BJ (cell line): ENCODE data around the gene SMC5. TPM values are rescaled to one million over a fixed set of nuclear protein-coding genes. Genes with fewer than 3 reads are reported as not detected.

Experiments
- CTCF ChIA-PET: fragments of 350-600 bp; formaldehyde crosslinking; extraction: SDS; loops from one replicate; lab custom pipeline; 2021; ENCODE audit warnings: antibody characterized with exemption, inconsistent platforms; lab: Yijun Ruan, JAX
- POLR2A ChIA-PET: fragments of 300-600 bp; sonication (Branson Sonifier 250); formaldehyde crosslinking; extraction: SDS; loops from one replicate; lab custom pipeline; 2021; ENCODE audit warnings: antibody characterized with exemption; lab: Charles Lee
- DNase-seq: peaks from one replicate; pipeline ENCODE4 v3.0.0-alpha.2; 2011; ENCODE audit warnings: low read depth
- H3K27me3 ChIP-seq: 2 replicates; pipeline ENCODE4 v1.6.0; 2011; ENCODE audit warnings: low read length; ENCODE audit not compliant: control insufficient read depth, insufficient read depth
- H3K36me3 ChIP-seq: 2 replicates; pipeline ENCODE4 v1.5.1; 2011; ENCODE audit warnings: low read length; ENCODE audit not compliant: control insufficient read depth, insufficient read depth
- H3K4me3 ChIP-seq: 2 replicates; pipeline ENCODE4 v1.5.1; 2011; ENCODE audit warnings: low read depth, mild to moderate bottlenecking, control low read depth, low read length
- polyA plus RNA-seq: library from polyadenylated mRNA; depleted of rRNA; stranded (reverse); fragments of >200 nt; gene quantifications from 2 replicates; pipeline ENCODE4 v1.2.3, GENCODE V29; 2011
- TF ChIP-seq, protein P1 (sequence below): IDR thresholded peaks from 2 replicates; pipeline ENCODE4 v1.5.1; 2011; ENCODE audit warnings: low read depth, mild to moderate bottlenecking, control low read depth, inconsistent platforms, low read length, moderate library complexity; ENCODE audit not compliant: insufficient read depth

The SMC5 gene
- polyA plus RNA-seq, 1 experiment, result 7.9 TPM

GRCh38 chr9:70285981-70286598 lies 27.3 kb downstream of the SMC5 start:
- no peak for DNase-seq

GRCh38 chr9:70290626-70291025 lies 31.8 kb downstream of the SMC5 start:
- ChIA-PET POLR2A (no interaction called here), CTCF (no interaction called here)
- no peak overlapping the region for H3K4me3 ChIP-seq
- TF ChIP-seq, protein P1, sequence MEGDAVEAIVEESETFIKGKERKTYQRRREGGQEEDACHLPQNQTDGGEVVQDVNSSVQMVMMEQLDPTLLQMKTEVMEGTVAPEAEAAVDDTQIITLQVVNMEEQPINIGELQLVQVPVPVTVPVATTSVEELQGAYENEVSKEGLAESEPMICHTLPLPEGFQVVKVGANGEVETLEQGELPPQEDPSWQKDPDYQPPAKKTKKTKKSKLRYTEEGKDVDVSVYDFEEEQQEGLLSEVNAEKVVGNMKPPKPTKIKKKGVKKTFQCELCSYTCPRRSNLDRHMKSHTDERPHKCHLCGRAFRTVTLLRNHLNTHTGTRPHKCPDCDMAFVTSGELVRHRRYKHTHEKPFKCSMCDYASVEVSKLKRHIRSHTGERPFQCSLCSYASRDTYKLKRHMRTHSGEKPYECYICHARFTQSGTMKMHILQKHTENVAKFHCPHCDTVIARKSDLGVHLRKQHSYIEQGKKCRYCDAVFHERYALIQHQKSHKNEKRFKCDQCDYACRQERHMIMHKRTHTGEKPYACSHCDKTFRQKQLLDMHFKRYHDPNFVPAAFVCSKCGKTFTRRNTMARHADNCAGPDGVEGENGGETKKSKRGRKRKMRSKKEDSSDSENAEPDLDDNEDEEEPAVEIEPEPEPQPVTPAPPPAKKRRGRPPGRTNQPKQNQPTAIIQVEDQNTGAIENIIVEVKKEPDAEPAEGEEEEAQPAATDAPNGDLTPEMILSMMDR, result no peak
- H3K36me3 ChIP-seq, result no peaks in the 10 kb centered on the region; the same call in 1 of the 2 replicates
- no peak for DNase-seq
- H3K27me3 ChIP-seq, result no peaks in the 10 kb centered on the region

More at GRCh38 chr9:70285981-70286598, 27.3 kb downstream of the SMC5 start:
- TF ChIP-seq, protein P1, result no peak
- Histone ChIP-seq H3K36me3 (peaks cover 3% of the 10 kb centered on the region), H3K4me3 (no peak overlapping the region), H3K27me3 (no peaks in the 10 kb centered on the region)
- ChIA-PET POLR2A (no interaction called here), CTCF (interaction anchor here (0.7 kb wide), 1 partner anchor 199 kb away, joined by 3 read pairs; no protein-coding TSS in a partner anchor)

DNA sequence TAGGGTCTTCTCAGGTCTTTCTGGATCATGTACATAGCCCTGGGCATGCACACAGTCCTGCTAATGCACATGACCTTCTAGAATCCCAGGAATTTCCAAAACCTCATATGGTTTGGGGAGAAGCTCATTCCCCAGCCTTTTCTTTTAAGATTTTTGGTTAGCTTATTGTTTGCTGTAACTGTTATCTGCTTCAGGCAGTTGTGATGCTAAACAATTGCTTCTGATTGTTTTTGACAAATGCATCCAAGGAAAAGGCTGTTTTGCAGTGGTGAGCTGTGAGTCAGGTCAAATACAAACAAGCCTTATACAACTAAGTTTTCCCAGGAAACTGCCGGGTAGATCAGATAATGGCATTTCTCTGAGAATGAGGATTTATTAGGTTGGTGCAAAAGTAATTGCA lies 32.7 kb downstream of the SMC5 start:
- ChIA-PET POLR2A (no interaction called here), CTCF (no interaction called here)
- TF ChIP-seq, protein P1, result no peak
- no peak for DNase-seq
- H3K4me3 ChIP-seq, result no peak overlapping the region
- H3K27me3 ChIP-seq, result no peaks in the 10 kb centered on the region
- no peaks in the 10 kb centered on the region; the same call in 1 of the 2 replicates for H3K36me3 ChIP-seq

GRCh38 chr9:70292253-70292652 lies 33.5 kb downstream of the SMC5 start:
- TF ChIP-seq, protein P1, result no peak
- ChIA-PET CTCF (no interaction called here), POLR2A (no interaction called here)
- no peak for DNase-seq
- H3K4me3 ChIP-seq, result no peak overlapping the region
- H3K36me3 ChIP-seq, result no peaks in the 10 kb centered on the region; the same call in 1 of the 2 replicates
- no peaks in the 10 kb centered on the region for H3K27me3 ChIP-seq

DNA sequence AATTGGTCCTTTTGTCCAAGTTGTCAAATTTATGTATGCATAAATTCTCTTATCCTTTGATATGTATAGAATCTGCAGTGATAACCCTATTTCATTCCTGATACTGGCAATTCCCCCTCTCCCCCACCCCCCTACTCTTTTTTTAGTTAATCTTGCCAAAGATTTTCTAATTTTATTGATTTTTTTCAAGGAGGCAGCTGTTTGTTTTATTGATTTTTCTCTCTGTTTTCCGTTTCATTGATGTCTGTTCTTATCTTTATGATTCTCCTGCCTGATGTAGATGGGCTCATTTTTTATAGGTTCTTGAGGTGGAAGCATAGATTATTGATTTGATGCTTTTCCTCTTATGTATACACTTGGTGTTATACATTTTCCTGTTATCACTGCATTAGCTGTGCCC lies 34.4 kb downstream of the SMC5 start:
- ChIA-PET POLR2A (no interaction called here), CTCF (interaction anchor here (0.6 to 0.7 kb wide), 2 partner anchors 293 to 307 kb away, joined by 3 read pairs; no protein-coding TSS in a partner anchor)
- Histone ChIP-seq H3K4me3 (no peak overlapping the region), H3K36me3 (no peaks in the 10 kb centered on the region; the same call in 1 of the 2 replicates), H3K27me3 (no peaks in the 10 kb centered on the region)
- TF ChIP-seq, protein P1, result no peak
- DNase-seq, result no peak
